ENCODE results near the gene ACAP3. TPM values are rescaled to one million over a fixed set of nuclear protein-coding genes. Genes with fewer than 3 reads are reported as not detected.

The ACAP3 gene
- total and polyA plus RNA-seq, 4 donors = 18.7 to 62.8 (median 37.8) TPM

DNA sequence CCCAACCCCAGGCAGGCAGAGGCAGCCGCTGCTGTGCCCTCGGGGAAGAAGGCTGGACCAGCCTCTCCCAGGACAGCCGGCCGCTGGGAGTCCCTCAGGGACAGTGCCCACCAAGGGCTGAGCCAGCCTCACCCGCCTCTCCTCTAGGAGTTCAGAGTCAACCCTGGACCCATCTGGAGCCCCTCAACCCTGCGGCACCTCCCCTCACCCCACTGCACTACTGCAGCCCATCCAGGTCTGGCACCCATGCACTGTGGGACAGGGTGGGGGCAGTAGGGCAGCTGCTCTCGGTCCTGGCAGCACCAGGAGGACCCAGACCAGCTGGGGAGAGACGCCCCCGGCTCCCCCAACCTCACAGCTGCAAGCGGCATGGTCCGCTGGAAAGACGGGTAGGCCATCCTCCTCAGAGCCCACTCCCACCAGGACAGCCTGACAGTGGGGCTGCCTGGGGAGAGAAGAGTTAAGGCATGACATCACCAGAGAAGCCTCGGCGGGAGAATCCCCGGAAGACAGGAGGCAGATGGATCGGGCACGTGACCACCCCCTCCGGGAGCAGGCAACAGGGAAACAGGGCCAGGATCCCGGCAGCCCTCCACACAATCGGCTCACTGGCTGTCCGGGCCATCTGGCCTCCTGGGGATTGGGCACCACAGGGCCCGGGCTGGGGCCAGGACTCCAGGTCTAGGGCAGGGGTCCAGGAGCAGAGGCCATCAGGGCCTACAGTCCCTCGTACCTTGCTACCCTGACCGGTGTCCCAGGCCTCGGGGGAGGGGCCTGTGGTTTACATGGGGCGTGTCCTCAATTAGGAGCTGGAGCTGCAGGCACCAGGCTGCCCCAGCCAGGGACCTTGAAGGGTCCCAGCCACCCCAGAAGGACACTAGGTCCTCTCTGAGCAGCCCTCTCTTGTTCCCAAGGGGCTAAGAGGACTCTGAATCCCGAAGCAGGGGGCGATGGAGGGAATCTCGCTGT is 3.1 kb downstream of the ACAP3 start:
- Histone ChIP-seq H3K36me3 (ENCODE audit: control insufficient read depth in 4 of 4, insufficient read depth in 4 of 4, low read length in 4 of 4) (peaks cover 0 to 4% (median 0%) of the 10 kb centered on the region in 4 donors), H3K9me3 (ENCODE audit: control insufficient read depth in 4 of 4, insufficient read depth in 3 of 4, low read length in 3 of 4) (no peaks in the 10 kb centered on the region), H3K27ac (ENCODE audit: low read depth in 1 of 2, low read length in 1 of 2) (peak overlapping the region; percentile 5 to 40), H3K4me3 (no peak overlapping the region), H3K9ac (ENCODE audit: insufficient read depth in 1 of 2, low read length in 2 of 2) (peak overlapping the region in 1 of 2 donors; percentile 65), H3K27me3 (ENCODE audit: control insufficient read depth in 3 of 3, insufficient read depth in 3 of 3, low read length in 2 of 3) (no peaks in the 10 kb centered on the region), H3K4me1 (ENCODE audit: control insufficient read depth in 5 of 5, insufficient read depth in 5 of 5, low read length in 5 of 5) (peaks cover 11 to 35% (median 17%) of the 10 kb centered on the region in 5 donors)
- WGBS, 2 donors = 44 to 48% methylated on average over 27 to 29 of the region's 29 CpGs
- TF ChIP-seq, protein P1, sequence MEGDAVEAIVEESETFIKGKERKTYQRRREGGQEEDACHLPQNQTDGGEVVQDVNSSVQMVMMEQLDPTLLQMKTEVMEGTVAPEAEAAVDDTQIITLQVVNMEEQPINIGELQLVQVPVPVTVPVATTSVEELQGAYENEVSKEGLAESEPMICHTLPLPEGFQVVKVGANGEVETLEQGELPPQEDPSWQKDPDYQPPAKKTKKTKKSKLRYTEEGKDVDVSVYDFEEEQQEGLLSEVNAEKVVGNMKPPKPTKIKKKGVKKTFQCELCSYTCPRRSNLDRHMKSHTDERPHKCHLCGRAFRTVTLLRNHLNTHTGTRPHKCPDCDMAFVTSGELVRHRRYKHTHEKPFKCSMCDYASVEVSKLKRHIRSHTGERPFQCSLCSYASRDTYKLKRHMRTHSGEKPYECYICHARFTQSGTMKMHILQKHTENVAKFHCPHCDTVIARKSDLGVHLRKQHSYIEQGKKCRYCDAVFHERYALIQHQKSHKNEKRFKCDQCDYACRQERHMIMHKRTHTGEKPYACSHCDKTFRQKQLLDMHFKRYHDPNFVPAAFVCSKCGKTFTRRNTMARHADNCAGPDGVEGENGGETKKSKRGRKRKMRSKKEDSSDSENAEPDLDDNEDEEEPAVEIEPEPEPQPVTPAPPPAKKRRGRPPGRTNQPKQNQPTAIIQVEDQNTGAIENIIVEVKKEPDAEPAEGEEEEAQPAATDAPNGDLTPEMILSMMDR (IDR thresholded peaks at IDR 0.05; ENCODE audit: control extremely low read depth, extremely low read depth) = no peak
- DNase-seq (peak; percentile 90 to 92 (median 91)), ATAC-seq (ENCODE audit: insufficient read depth, low FRiP score) (no peak)

DNA sequence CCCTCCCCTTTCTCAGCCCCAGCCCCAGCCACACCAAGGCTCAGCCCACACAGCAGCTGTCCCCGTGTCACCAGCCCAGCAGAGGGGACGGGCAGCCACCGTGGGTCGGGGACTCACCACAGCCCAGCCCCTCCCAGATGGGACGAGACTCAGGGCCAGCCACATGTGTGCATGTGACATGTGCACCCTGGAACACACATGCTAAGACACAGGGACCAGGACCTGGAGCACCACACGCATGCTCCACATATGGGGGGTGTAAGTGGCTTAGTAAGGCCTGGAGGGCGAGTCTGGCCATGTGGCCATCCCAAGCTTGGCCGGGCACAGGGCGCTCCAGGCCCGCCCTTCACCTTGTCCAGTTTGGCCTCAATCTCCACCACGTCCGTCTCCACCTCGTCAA is 4.0 kb downstream of the ACAP3 start:
- H3K27ac ChIP-seq (ENCODE audit: low read depth in 1 of 2, low read length in 1 of 2) = no peak overlapping the region
- H3K4me3 ChIP-seq = no peak overlapping the region
- peaks cover 11 to 30% (median 17%) of the 10 kb centered on the region in 5 donors for H3K4me1 ChIP-seq (ENCODE audit: control insufficient read depth in 5 of 5, insufficient read depth in 5 of 5, low read length in 5 of 5)
- H3K27me3 ChIP-seq (ENCODE audit: control insufficient read depth in 3 of 3, insufficient read depth in 3 of 3, low read length in 2 of 3) = no peaks in the 10 kb centered on the region
- 93 to 94% methylated on average over 13 of the region's 13 CpGs for WGBS, 2 donors
- H3K36me3 ChIP-seq (ENCODE audit: control insufficient read depth in 4 of 4, insufficient read depth in 4 of 4, low read length in 4 of 4) = peaks cover 0 to 4% (median 0%) of the 10 kb centered on the region in 4 donors
- ATAC-seq (ENCODE audit: insufficient read depth, low FRiP score) (no peak), DNase-seq (no peak)
- no peak overlapping the region for H3K9ac ChIP-seq (ENCODE audit: insufficient read depth in 1 of 2, low read length in 2 of 2)
- TF ChIP-seq, protein P1 (IDR thresholded peaks at IDR 0.05; ENCODE audit: control extremely low read depth, extremely low read depth) = no peak
- no peaks in the 10 kb centered on the region for H3K9me3 ChIP-seq (ENCODE audit: control insufficient read depth in 4 of 4, insufficient read depth in 3 of 4, low read length in 3 of 4)

DNA sequence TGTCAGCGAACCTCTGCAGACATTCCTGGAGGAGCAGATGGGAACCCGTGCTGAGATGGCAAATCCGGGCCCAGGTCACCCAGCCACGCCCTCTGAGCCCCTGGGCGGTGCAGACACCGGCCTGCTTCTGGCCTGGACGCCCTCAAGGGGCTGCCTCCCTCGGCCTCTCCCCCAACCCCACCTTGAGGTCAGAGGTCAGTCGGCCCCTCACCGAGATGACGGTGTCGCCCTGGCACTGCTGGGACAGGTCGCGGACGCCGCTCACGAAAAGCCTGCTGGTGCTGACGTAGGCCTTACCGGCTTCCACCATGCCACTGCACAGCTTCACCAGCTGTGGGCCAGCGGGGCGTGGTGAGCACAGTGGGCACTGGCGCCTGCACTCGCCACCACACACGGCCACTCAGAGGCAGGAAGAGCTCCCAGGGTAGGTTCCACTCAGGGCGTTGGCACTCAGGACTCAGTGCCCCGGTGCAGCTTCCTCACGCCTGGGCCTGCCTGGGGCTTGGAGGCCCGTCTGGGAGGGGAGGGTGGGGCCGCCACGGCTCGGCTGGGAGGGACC is 4.7 kb downstream of the ACAP3 start:
- 84 to 85% methylated on average over 27 to 31 of the region's 31 CpGs for WGBS, 2 donors
- no peak for DNase-seq
- no peak overlapping the region for H3K9ac ChIP-seq (ENCODE audit: insufficient read depth in 1 of 2, low read length in 2 of 2)

More for the DNA sequence above, 4.7 kb downstream of the ACAP3 start:
- no peak overlapping the region for H3K4me3 ChIP-seq
- H3K27ac ChIP-seq (ENCODE audit: low read depth in 1 of 2, low read length in 1 of 2) = no peak overlapping the region
- H3K27me3 ChIP-seq (ENCODE audit: control insufficient read depth in 3 of 3, insufficient read depth in 3 of 3, low read length in 2 of 3) = no peaks in the 10 kb centered on the region
- peaks cover 0 to 4% (median 0%) of the 10 kb centered on the region in 4 donors for H3K36me3 ChIP-seq (ENCODE audit: control insufficient read depth in 4 of 4, insufficient read depth in 4 of 4, low read length in 4 of 4)
- peaks cover 11 to 30% (median 17%) of the 10 kb centered on the region in 5 donors for H3K4me1 ChIP-seq (ENCODE audit: control insufficient read depth in 5 of 5, insufficient read depth in 5 of 5, low read length in 5 of 5)
- ATAC-seq (ENCODE audit: insufficient read depth, low FRiP score) = no peak
- TF ChIP-seq, protein P1 (IDR thresholded peaks at IDR 0.05; ENCODE audit: control extremely low read depth, extremely low read depth) = no peak
- H3K9me3 ChIP-seq (ENCODE audit: control insufficient read depth in 4 of 4, insufficient read depth in 3 of 4, low read length in 3 of 4) = no peaks in the 10 kb centered on the region

All from lung (tissue), 12 donors.